ENCODE measurements around the gene KCTD10. TPM values are rescaled to one million over a fixed set of nuclear protein-coding genes. Genes with fewer than 3 reads are reported as not detected.

KCTD10 gene
- polyA plus RNA-seq, 1 of the 3 experiments (the other 2 are of a cell fraction), result 66.9 TPM

DNA sequence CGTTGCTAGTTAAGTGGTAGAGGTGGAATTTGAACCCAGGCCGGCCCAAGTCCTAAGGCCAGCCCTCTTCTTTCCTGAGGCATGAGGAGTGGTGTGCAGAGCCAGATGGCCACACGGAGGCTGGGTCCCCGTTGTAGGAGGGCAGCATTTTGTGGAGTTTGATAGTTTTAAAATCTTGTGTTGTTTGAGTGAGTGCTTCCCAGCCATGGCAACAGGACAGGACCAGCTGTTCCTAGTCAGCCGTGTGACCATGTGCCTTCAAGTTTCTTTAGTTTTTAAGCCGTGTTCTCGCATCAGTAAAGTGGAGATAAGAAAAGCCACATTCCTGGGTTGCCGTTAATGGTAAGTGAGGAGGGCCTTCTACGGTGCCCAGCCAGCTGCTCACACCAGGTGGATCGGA is 44.7 kb upstream of the KCTD10 start:
- Histone ChIP-seq H3K9me2 (no peaks in the 10 kb centered on the region), H3K9me3 (no peaks in the 10 kb centered on the region), H3K79me2 (ENCODE audit: insufficient read depth) (no peaks in the 10 kb centered on the region), H4K20me1 (ENCODE audit: insufficient read depth) (no peaks in the 10 kb centered on the region), H3F3A (replicated peaks; ENCODE audit: insufficient read depth) (peaks cover 7% of the 10 kb centered on the region), H3K27me3 (ENCODE audit: insufficient read depth) (no peaks in the 10 kb centered on the region), H3K4me2 (no peak overlapping the region), H3K9ac (no peak overlapping the region), H2AFZ (ENCODE audit: low read depth) (no peak overlapping the region), H3K27ac (ENCODE audit: low read depth in 2 of 2, low read length in 1 of 2) (peak overlapping the region in 1 of 2 experiments; percentile 96; a peak in 2 of 4 replicates), H3K36me3 (replicated peaks in 1 of 2; ENCODE audit: control insufficient read depth in 1 of 2, insufficient read depth in 2 of 2, low read length in 1 of 2) (peaks cover 1 to 86% of the 10 kb centered on the region in 2 experiments), H3K4me3 (ENCODE audit: low read depth in 2 of 2, low read length in 1 of 2) (no peak overlapping the region), H3K4me1 (ENCODE audit: control insufficient read depth in 1 of 2, insufficient read depth in 2 of 2, low read depth in 1 of 2, low read length in 1 of 2) (peaks cover 14 to 66% of the 10 kb centered on the region in 2 experiments; a peak in 3 of 4 replicates)
- POLR2A ChIA-PET, result interaction anchor here (1.0 to 2.5 kb wide), 3 partner anchors 17 to 193 kb away, joined by 3 to 11 read pairs (median 4); partner anchors contain the start of gene FAM222A
- WGBS (ENCODE audit: low lambda C conversion rate), result 92% methylated on average over 6 of the region's 10 CpGs
- DNase-seq, result no peak
- TF ChIP-seq ZBTB33 (IDR thresholded peaks at IDR 0.05; ENCODE audit: borderline replicate concordance, low read depth) (no peak), EZH2phosphoT487 (IDR thresholded peaks at IDR 0.05; ENCODE audit: borderline replicate concordance, low read depth) (no peak), GATA2 (CRISPR knock-in tag; IDR thresholded peaks at IDR 0.05) (no peak)
- TF ChIP-seq, protein P1, sequence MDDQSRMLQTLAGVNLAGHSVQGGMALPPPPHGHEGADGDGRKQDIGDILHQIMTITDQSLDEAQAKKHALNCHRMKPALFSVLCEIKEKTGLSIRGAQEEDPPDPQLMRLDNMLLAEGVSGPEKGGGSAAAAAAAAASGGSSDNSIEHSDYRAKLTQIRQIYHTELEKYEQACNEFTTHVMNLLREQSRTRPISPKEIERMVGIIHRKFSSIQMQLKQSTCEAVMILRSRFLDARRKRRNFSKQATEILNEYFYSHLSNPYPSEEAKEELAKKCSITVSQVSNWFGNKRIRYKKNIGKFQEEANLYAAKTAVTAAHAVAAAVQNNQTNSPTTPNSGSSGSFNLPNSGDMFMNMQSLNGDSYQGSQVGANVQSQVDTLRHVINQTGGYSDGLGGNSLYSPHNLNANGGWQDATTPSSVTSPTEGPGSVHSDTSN (IDR thresholded peaks at IDR 0.05), result no peak
- CTCF ChIA-PET, result interaction anchor here (0.5 to 10.5 kb wide), 13 partner anchors 12 to 323 kb away, joined by 3 to 173 read pairs (median 3); no protein-coding TSS in a partner anchor

- peak overlapping the region; percentile 57 to 89 for H3K27ac ChIP-seq (ENCODE audit: low read depth in 2 of 2, low read length in 1 of 2)
- no peaks in the 10 kb centered on the region for H3K27me3 ChIP-seq (ENCODE audit: insufficient read depth)
- H3F3A ChIP-seq (replicated peaks; ENCODE audit: insufficient read depth), result peaks cover 7% of the 10 kb centered on the region
- no peaks in the 10 kb centered on the region for H3K9me2 ChIP-seq
- no peak overlapping the region; the same call in 1 of the 2 replicates for H3K9ac ChIP-seq
- H3K4me3 ChIP-seq (ENCODE audit: low read depth in 2 of 2, low read length in 1 of 2), result no peak overlapping the region
- peaks cover 14 to 59% of the 10 kb centered on the region in 2 experiments; a peak in 3 of 4 replicates for H3K4me1 ChIP-seq (ENCODE audit: control insufficient read depth in 1 of 2, insufficient read depth in 2 of 2, low read depth in 1 of 2, low read length in 1 of 2)
- no peak overlapping the region for H2AFZ ChIP-seq (ENCODE audit: low read depth)
- CTCF ChIA-PET, result interaction anchor here (0.8 to 10.5 kb wide), 34 partner anchors 8 to 362 kb away, joined by 3 to 173 read pairs (median 4); partner anchors contain the start of genes FAM222A, MMAB and MVK
- no peaks in the 10 kb centered on the region for H4K20me1 ChIP-seq (ENCODE audit: insufficient read depth)
- H3K4me2 ChIP-seq, result no peak overlapping the region
- no peaks in the 10 kb centered on the region for H3K9me3 ChIP-seq
- H3K36me3 ChIP-seq (replicated peaks in 1 of 2; ENCODE audit: control insufficient read depth in 1 of 2, insufficient read depth in 2 of 2, low read length in 1 of 2), result peaks cover 5 to 79% of the 10 kb centered on the region in 2 experiments
- 90% methylated on average over 6 of the region's 6 CpGs for WGBS (ENCODE audit: low lambda C conversion rate)
- H3K79me2 ChIP-seq (ENCODE audit: insufficient read depth), result no peaks in the 10 kb centered on the region
- DNase-seq, result no peak
- POLR2A ChIA-PET, result interaction anchor here (1.1 to 1.2 kb wide), 2 partner anchors 10 to 201 kb away, joined by 3 to 5 read pairs; no protein-coding TSS in a partner anchor
- TF ChIP-seq, protein P2, sequence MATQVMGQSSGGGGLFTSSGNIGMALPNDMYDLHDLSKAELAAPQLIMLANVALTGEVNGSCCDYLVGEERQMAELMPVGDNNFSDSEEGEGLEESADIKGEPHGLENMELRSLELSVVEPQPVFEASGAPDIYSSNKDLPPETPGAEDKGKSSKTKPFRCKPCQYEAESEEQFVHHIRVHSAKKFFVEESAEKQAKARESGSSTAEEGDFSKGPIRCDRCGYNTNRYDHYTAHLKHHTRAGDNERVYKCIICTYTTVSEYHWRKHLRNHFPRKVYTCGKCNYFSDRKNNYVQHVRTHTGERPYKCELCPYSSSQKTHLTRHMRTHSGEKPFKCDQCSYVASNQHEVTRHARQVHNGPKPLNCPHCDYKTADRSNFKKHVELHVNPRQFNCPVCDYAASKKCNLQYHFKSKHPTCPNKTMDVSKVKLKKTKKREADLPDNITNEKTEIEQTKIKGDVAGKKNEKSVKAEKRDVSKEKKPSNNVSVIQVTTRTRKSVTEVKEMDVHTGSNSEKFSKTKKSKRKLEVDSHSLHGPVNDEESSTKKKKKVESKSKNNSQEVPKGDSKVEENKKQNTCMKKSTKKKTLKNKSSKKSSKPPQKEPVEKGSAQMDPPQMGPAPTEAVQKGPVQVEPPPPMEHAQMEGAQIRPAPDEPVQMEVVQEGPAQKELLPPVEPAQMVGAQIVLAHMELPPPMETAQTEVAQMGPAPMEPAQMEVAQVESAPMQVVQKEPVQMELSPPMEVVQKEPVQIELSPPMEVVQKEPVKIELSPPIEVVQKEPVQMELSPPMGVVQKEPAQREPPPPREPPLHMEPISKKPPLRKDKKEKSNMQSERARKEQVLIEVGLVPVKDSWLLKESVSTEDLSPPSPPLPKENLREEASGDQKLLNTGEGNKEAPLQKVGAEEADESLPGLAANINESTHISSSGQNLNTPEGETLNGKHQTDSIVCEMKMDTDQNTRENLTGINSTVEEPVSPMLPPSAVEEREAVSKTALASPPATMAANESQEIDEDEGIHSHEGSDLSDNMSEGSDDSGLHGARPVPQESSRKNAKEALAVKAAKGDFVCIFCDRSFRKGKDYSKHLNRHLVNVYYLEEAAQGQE (IDR thresholded peaks at IDR 0.05; ENCODE audit: low read depth, low read length), result no peak
- TF ChIP-seq USF1 (IDR thresholded peaks at IDR 0.05; ENCODE audit: borderline replicate concordance, low read depth), result no peak
- TF ChIP-seq MEF2A (IDR thresholded peaks at IDR 0.05; ENCODE audit: borderline replicate concordance, low read depth), result no peak
- TF ChIP-seq JUND (IDR thresholded peaks at IDR 0.05), result no peak
- no peak for TF ChIP-seq EP300 (IDR thresholded peaks at IDR 0.05; ENCODE audit: borderline replicate concordance in 1 of 2, low read depth in 1 of 2, low read length in 1 of 2)
- TF ChIP-seq RFX5 (IDR thresholded peaks at IDR 0.05; ENCODE audit: low read length), result no peak
- TF ChIP-seq, protein P1 (IDR thresholded peaks at IDR 0.05), result no peak
- no peak for TF ChIP-seq NRF1 (IDR thresholded peaks at IDR 0.05; ENCODE audit: low read depth, low read length)
- TF ChIP-seq ZBTB33 (IDR thresholded peaks at IDR 0.05; ENCODE audit: borderline replicate concordance, low read depth), result no peak
- no peak for TF ChIP-seq FOXM1 (IDR thresholded peaks at IDR 0.05; ENCODE audit: low read depth)
- TF ChIP-seq RCOR1 (IDR thresholded peaks at IDR 0.05; ENCODE audit: low read length), result no peak
- TF ChIP-seq TEAD4 (IDR thresholded peaks at IDR 0.05; ENCODE audit: borderline replicate concordance, insufficient read depth), result no peak
- no peak for TF ChIP-seq ELF1 (IDR thresholded peaks at IDR 0.05)
Measured at GRCh38 chr12:109519787-109520186, 42.7 kb upstream of the KCTD10 start.
